K562 (cell line): ENCODE measurements around the gene PRKACA. TPM values are rescaled to one million over a fixed set of nuclear protein-coding genes. Genes with fewer than 3 reads are reported as not detected.

Experiments used
- ARID3B ChIP-seq: fragments of 250-450 bp; sonication (Bioruptor Pico); IDR thresholded peaks from 2 replicates; pipeline ENCODE4 v1.4.0; 2020; ENCODE audit warnings: borderline replicate concordance
- ATF3 ChIP-seq, 2 experiments: fragments of 450-650 bp in 1 of 2; sonication (generic) in 1 of 2; formaldehyde crosslinking in 1 of 2; IDR thresholded peaks in 1 of 2; conservative IDR thresholded peaks in 1 of 2; 2 replicates each; pipeline versions ENCODE4 v1.6.1 to v1.8.1; 2016 to 2023; ENCODE audit warnings: mild to moderate bottlenecking in 2 of 2, moderate library complexity in 2 of 2, inconsistent platforms in 1 of 2, missing genetic modification reagents in 1 of 2
- ATF7 ChIP-seq: fragments of 450-650 bp; IDR thresholded peaks from 2 replicates; pipeline ENCODE4 v1.7.1; 2014; ENCODE audit warnings: mild to moderate bottlenecking, moderate library complexity
- E2F5 ChIP-seq: sonication (generic); formaldehyde crosslinking; IDR thresholded peaks from 2 replicates; pipeline ENCODE4 v1.8.0; 2022; ENCODE audit warnings: mild to moderate bottlenecking, missing genetic modification reagents
- E2F8 ChIP-seq: fragments of 450-650 bp; IDR thresholded peaks from 2 replicates; pipeline ENCODE4 v1.7.1; 2018; ENCODE audit warnings: mild to moderate bottlenecking, low read depth; ENCODE audit not compliant: partially characterized antibody
- MCM2 ChIP-seq: fragments of 450-650 bp; IDR thresholded peaks from 2 replicates; pipeline ENCODE4 v1.6.1; 2017; ENCODE audit warnings: low read depth, mild to moderate bottlenecking
- RBM17 ChIP-seq: fragments of 200-400 bp; formaldehyde crosslinking; IDR thresholded peaks from 2 replicates; pipeline ENCODE4 v1.6.1; 2017; ENCODE audit warnings: low read depth, mild to moderate bottlenecking, low read length, borderline replicate concordance
- SIN3B ChIP-seq: fragments of 450-650 bp; IDR thresholded peaks from 2 replicates; pipeline ENCODE4 v1.6.1; 2017; ENCODE audit warnings: low read depth, mild to moderate bottlenecking, moderate library complexity
- TRIM28 ChIP-seq: fragments of 450-650 bp; IDR thresholded peaks from 2 replicates; pipeline ENCODE4 v1.6.1; 2017
- YBX1 ChIP-seq: fragments of 450-650 bp; IDR thresholded peaks from 2 replicates; pipeline ENCODE4 v1.7.1; 2016; ENCODE audit warnings: mild to moderate bottlenecking
- ZNF263 ChIP-seq: sonication (generic); formaldehyde crosslinking; IDR thresholded peaks from 2 replicates; pipeline ENCODE4 v1.8.0; 2022; ENCODE audit warnings: mild to moderate bottlenecking, missing genetic modification reagents, borderline replicate concordance
- ZNF639 ChIP-seq, 2 experiments: fragments of 200-800 bp in 1 of 2; sonication (Bioruptor generic) in 1 of 2; sonication (generic) in 1 of 2; formaldehyde crosslinking in 1 of 2; IDR thresholded peaks in 1 of 2; conservative IDR thresholded peaks in 1 of 2; 2 replicates each; pipeline versions ENCODE4 v1.5.0 to v1.6.1; 2016 to 2020; ENCODE audit warnings: missing compliant biosample characterization in 1 of 2, missing genetic modification characterization in 1 of 2, missing genetic modification reagents in 1 of 2
- polyA plus RNA-seq, 8 experiments: library from polyadenylated mRNA; depleted of rRNA in 4 of 8; stranded (reverse) in 5 of 8; unstranded in 3 of 8; fragments of >200 nt; fragmentation: Nextera tagmentation in 2 of 8; fragmentation: Illumina TruSeq in 1 of 8; extraction: Ambion mirVana in 2 of 8; extraction: Trizol in 1 of 8; gene quantifications; 2 replicates each; pipeline versions ENCODE4 v1.2.1 to v1.2.3, GENCODE V29; 2011 to 2014; ENCODE audit warnings: inconsistent platforms in 1 of 8, missing spikeins in 1 of 8
- total RNA-seq, 7 experiments: library from RNA; depleted of rRNA in 6 of 7; stranded (reverse); fragments of >200 nt in 6 of 7; fragmentation: Illumina TruSeq in 2 of 7; extraction: Trizol in 2 of 7; gene quantifications; 2 replicates each; pipeline versions ENCODE4 v1.2.1 to v1.2.3, GENCODE V29; 2011 to 2021; ENCODE audit warnings: low replicate concordance in 1 of 7

Gene PRKACA
- total and polyA plus RNA-seq, 9 of the 15 experiments (the other 6 are each of a cell fraction or from before 2014, with no cell fraction given) = 1.2 to 63.1 (median 13.0) TPM

GRCh38 chr19:14136509-14137281, 19.1 kb upstream of the PRKACA start, which contains the start of gene ASF1B (continued):
- peak; percentile 93 for TF ChIP-seq E2F8
- TF ChIP-seq ATF7 = peak; percentile 87
- TF ChIP-seq YBX1 = no peak
- TF ChIP-seq RBM17 = no peak
- TF ChIP-seq SIN3B = peak; percentile 81; the same call in 1 of the 2 replicates
- 0 out of 2 replicates have a peak, but pooled peaks have one; percentile 71 for TF ChIP-seq E2F5 (CRISPR knock-in tag)
- no peak for TF ChIP-seq MCM2
- TF ChIP-seq ZNF639 (CRISPR knock-in tag; conservative IDR thresholded peaks at IDR 0.05 in 1 of 2, IDR thresholded peaks at IDR 0.05 in 1 of 2) = peak in 1 of 2 experiments; percentile 86; a peak in 2 of 4 replicates
- TF ChIP-seq TRIM28 = no peak
- TF ChIP-seq ZNF263 (CRISPR knock-in tag) = 0 out of 2 replicates have a peak, but pooled peaks have one; percentile 24
- TF ChIP-seq ARID3B = no peak
- TF ChIP-seq ATF3 (IDR thresholded peaks at IDR 0.05) = no peak
- 0 out of 2 replicates have a peak, but pooled peaks have one; percentile 67 for TF ChIP-seq ATF3 (CRISPR knock-in tag; conservative IDR thresholded peaks at IDR 0.05)
